Tibial nerve (tissue), 4 donors: ENCODE results near the gene CRKL. TPM values are rescaled to one million over a fixed set of nuclear protein-coding genes. Genes with fewer than 3 reads are reported as not detected.
A peak's percentile ranks its signal among the peaks of the same experiment; 100 is the strongest.

Experiments
- DNase-seq, 2 donors: peaks; one replicate each; pipeline ENCODE4 v3.0.0-alpha.2; 2019; ENCODE audit warnings: low spot score in 2 of 2
- H3K27ac ChIP-seq, 4 donors: fragments of 200-600 bp; sonication (generic) in 3 of 4; one replicate each; pipeline ENCODE4 v1.5.1; 2017 to 2019; ENCODE audit warnings: mild to moderate bottlenecking in 1 of 4
- H3K27me3 ChIP-seq, 2 donors: fragments of 200-600 bp; sonication (generic) in 1 of 2; one replicate each; pipeline versions ENCODE4 v1.5.1 to v1.6.0; 2017 to 2019
- H3K36me3 ChIP-seq, 3 donors: fragments of 200-600 bp; sonication (generic); one replicate each; pipeline ENCODE4 v1.5.1; 2018 to 2019
- H3K4me1 ChIP-seq, 4 donors: fragments of 200-600 bp; sonication (generic) in 3 of 4; one replicate each; pipeline ENCODE4 v1.5.1; 2017 to 2019
- H3K4me3 ChIP-seq, 4 donors: fragments of 200-600 bp; sonication (generic) in 3 of 4; one replicate each; pipeline ENCODE4 v1.5.1; 2017 to 2019; ENCODE audit warnings: mild to moderate bottlenecking in 1 of 4, moderate library complexity in 1 of 4
- H3K9me3 ChIP-seq, 4 donors: fragments of 200-600 bp; sonication (generic) in 3 of 4; one replicate each; pipeline ENCODE4 v1.5.1; 2017 to 2019
- EP300 ChIP-seq, 2 donors: sonication (generic); formaldehyde crosslinking; IDR thresholded peaks; one replicate each; pipeline ENCODE4 v1.6.1; 2017; ENCODE audit warnings: antibody characterized with exemption in 2 of 2, mild to moderate bottlenecking in 1 of 2
- POLR2A ChIP-seq, 2 donors: fragments of 450-650 bp; IDR thresholded peaks; one replicate each; pipeline ENCODE4 v1.6.1; 2017; ENCODE audit warnings: antibody characterized with exemption in 2 of 2, mild to moderate bottlenecking in 2 of 2, moderate library complexity in 2 of 2
- whole genome bisulfite sequencing, 2 donors: methylation state at CpG; one replicate each; pipeline ENCODE4 v1.1.5; 2018; 5-methylcytosine and 5-hydroxymethylcytosine counted together
- total RNA-seq, 4 donors: library from RNA; depleted of rRNA; stranded (reverse); fragments of >200 nt; gene quantifications; one replicate each; pipeline ENCODE4 v1.1.0, GENCODE V29; 2016
- TF ChIP-seq, protein P1 (sequence below), 5 experiments: fragments of 200-600 bp in 3 of 5; fragments of 450-650 bp in 2 of 5; sonication (generic) in 3 of 5; IDR thresholded peaks; one replicate each; pipeline ENCODE4 v1.5.1; 2016 to 2019; ENCODE audit warnings: antibody characterized with exemption in 5 of 5, mild to moderate bottlenecking in 3 of 5, moderate library complexity in 2 of 5

The CRKL gene
- total RNA-seq, 4 donors from 2014 or later = 44.7 to 59.0 (median 51.5) TPM

- peaks cover 0 to 8% (median 0%) of the 10 kb centered on the region in 4 donors for H3K4me1 ChIP-seq
- H3K9me3 ChIP-seq = no peaks in the 10 kb centered on the region
- H3K36me3 ChIP-seq = no peaks in the 10 kb centered on the region
- WGBS, 2 donors = 97 to 100% methylated on average over 2 of the region's 2 CpGs
- no peak for TF ChIP-seq POLR2A (IDR thresholded peaks at IDR 0.05)
- TF ChIP-seq, protein P1, sequence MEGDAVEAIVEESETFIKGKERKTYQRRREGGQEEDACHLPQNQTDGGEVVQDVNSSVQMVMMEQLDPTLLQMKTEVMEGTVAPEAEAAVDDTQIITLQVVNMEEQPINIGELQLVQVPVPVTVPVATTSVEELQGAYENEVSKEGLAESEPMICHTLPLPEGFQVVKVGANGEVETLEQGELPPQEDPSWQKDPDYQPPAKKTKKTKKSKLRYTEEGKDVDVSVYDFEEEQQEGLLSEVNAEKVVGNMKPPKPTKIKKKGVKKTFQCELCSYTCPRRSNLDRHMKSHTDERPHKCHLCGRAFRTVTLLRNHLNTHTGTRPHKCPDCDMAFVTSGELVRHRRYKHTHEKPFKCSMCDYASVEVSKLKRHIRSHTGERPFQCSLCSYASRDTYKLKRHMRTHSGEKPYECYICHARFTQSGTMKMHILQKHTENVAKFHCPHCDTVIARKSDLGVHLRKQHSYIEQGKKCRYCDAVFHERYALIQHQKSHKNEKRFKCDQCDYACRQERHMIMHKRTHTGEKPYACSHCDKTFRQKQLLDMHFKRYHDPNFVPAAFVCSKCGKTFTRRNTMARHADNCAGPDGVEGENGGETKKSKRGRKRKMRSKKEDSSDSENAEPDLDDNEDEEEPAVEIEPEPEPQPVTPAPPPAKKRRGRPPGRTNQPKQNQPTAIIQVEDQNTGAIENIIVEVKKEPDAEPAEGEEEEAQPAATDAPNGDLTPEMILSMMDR (IDR thresholded peaks at IDR 0.05) = no peak
- no peak for TF ChIP-seq EP300 (IDR thresholded peaks at IDR 0.05)
- H3K27me3 ChIP-seq = no peaks in the 10 kb centered on the region
- H3K4me3 ChIP-seq = no peak overlapping the region
- no peak overlapping the region for H3K27ac ChIP-seq
- no peak for DNase-seq
These were observed 14.1 kb upstream of the CRKL start for GRCh38 chr22:20903093-20903492.

DNA sequence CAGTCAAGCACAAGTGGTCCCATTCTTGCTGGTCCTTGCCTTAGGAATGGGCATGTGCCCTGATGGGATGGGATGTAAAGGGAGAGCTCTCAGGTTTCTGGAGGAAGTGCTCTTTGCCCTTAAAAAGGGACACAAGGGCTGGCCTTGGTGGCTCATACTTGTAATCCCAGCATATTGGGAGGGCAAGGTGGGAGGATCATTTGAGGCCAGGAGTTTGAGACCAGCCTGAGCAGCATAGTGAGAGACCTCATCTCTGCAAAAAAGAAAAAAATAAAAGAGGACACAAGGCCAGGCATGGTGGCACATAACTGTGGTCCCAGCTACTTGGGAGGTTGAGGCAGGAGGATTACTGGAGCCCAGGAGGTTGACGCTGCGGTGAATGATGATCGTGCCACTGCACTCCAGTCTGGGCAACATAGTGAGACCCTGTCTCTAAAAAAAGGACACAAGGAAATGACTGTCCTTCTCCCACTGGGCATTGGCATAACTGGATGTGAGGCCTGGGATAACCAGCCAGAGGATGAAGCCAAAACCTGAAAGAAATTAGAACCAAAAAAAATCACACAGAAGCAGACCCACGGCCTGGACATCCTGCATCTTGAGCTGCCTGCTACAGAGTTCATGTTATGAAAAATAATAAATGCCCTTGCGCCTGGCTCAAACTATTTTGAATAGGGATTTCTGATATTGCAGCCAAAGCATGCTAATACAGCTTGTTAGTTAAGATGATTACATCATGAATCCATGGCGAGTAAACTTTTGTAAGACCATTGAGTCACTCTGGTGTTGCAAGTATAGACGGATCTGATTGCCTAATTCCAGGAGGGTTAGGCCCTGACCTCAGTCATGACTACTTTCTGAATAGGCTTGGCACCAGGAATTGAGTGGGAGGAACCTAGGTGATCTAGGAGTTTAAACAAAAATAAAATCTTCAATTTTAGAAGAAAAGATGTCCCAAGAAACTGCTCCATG, 12.9 kb upstream of the CRKL start:
- Histone ChIP-seq H3K36me3 (no peaks in the 10 kb centered on the region), H3K9me3 (no peaks in the 10 kb centered on the region), H3K27me3 (no peaks in the 10 kb centered on the region), H3K27ac (no peak overlapping the region), H3K4me1 (peaks cover 0 to 8% (median 0%) of the 10 kb centered on the region in 4 donors), H3K4me3 (no peak overlapping the region)
- TF ChIP-seq, protein P1 (IDR thresholded peaks at IDR 0.05) = no peak
- TF ChIP-seq EP300 (IDR thresholded peaks at IDR 0.05) = peak in 1 of 2 donors; percentile 91
- WGBS, 2 donors = 76 to 77% methylated on average over 7 of the region's 7 CpGs
- DNase-seq = peak in 1 of 2 donors; percentile 56

GRCh38 chr22:20904980-20905355, 12.2 kb upstream of the CRKL start:
- Histone ChIP-seq H3K4me3 (no peak overlapping the region), H3K36me3 (no peaks in the 10 kb centered on the region), H3K27me3 (no peaks in the 10 kb centered on the region), H3K27ac (no peak overlapping the region), H3K9me3 (no peaks in the 10 kb centered on the region), H3K4me1 (peaks cover 0 to 8% (median 0%) of the 10 kb centered on the region in 4 donors)
- WGBS, 2 donors = 80 to 82% methylated on average over 3 of the region's 3 CpGs
- no peak for DNase-seq
- TF ChIP-seq EP300 (IDR thresholded peaks at IDR 0.05) = no peak
- TF ChIP-seq, protein P1 (IDR thresholded peaks at IDR 0.05) = no peak
- TF ChIP-seq POLR2A (IDR thresholded peaks at IDR 0.05) = no peak

DNA sequence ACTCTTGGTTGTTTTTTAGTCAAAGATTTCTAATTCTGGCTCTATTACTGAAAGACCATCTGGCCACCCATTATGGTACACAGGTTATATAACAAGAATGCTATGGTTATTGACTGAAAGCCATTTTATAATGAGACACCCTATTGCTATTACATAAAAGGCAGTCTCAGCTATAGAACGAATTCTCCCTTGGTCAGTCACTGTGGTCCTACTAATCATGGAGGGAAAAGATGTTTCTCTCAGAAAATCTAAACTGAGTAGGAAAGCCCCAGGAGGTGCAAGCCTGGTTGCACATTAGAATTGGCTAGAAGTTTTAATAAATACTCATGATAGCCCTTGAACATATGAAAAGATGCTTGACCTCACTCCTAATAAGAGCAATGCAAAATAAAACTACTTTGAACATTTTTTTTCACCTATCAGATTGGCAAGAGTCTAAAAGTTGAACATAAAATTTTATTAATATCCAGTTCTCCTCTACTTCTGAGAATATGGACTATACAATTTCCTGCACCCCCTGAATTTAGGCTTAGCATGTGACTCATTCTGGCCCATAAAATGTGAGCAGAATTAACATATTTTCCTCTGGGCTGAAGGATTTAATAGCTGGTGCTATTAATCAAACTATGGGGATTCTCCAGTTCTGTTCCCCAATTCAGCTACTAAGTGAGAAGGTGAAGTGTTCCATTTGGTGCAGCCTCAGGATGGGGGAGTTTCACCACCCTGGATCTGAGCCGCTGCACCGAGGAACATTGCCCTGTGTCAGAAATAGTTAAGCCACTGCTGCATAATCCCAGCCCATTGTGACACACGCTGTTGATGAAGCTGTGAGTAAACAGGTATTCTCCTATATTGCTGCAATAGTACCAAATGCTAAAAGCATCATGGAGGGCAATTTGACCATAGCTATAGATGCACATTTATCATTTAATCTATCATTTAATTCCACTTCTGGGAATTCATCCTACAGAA, 11.5 kb upstream of the CRKL start:
- peaks cover 0 to 8% (median 0%) of the 10 kb centered on the region in 4 donors for H3K4me1 ChIP-seq
- no peak overlapping the region for H3K4me3 ChIP-seq
- no peak for DNase-seq
- no peaks in the 10 kb centered on the region for H3K9me3 ChIP-seq
- 55 to 61% methylated on average over 4 of the region's 4 CpGs for WGBS, 2 donors
- no peak for TF ChIP-seq POLR2A (IDR thresholded peaks at IDR 0.05)
- TF ChIP-seq, protein P1 (IDR thresholded peaks at IDR 0.05) = no peak
- TF ChIP-seq EP300 (IDR thresholded peaks at IDR 0.05) = no peak
- H3K27ac ChIP-seq = no peak overlapping the region
- H3K27me3 ChIP-seq = no peaks in the 10 kb centered on the region
- no peaks in the 10 kb centered on the region for H3K36me3 ChIP-seq
